ENCODE data around the gene UBALD2. TPM values are rescaled to one million over a fixed set of nuclear protein-coding genes. Genes with fewer than 3 reads are reported as not detected.

UBALD2 gene
- total RNA-seq, 3 donors from 2014 or later = 11.1 to 15.1 (median 13.0) TPM

DNA sequence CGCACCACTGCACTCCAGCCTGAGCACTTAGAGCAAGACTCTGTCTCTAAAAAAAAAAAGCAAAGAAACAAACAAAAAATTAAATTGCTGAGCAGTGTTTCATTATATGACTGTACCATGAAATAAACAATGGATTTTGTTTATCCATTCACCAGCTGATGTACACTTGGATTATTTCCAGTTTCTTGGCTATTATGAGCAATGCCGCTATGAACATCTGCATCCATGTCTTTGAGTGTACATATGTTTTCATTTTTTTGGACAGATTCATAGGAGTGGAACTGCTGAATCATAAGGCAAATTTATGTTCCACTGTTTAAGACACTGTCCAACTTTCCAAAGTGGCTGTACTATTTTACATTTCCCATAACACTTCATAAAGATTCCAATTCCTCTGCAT lies 32.8 kb upstream of the UBALD2 start:
- H3K9me3 ChIP-seq = no peaks in the 10 kb centered on the region
- intact Hi-C loops (cut with DNase I; ENCODE audit: low total_unique reads) = no loop called here
- no peaks in the 10 kb centered on the region for H3K36me3 ChIP-seq
- no peaks in the 10 kb centered on the region for H3K4me1 ChIP-seq
- no peak overlapping the region for H3K4me3 ChIP-seq
- H3K27ac ChIP-seq = no peak overlapping the region
- TF ChIP-seq CTCF (IDR thresholded peaks at IDR 0.05) (no peak), POLR2A (IDR thresholded peaks at IDR 0.05) (no peak), POLR2AphosphoS5 (IDR thresholded peaks at IDR 0.05) (no peak)
- no peaks in the 10 kb centered on the region for H3K27me3 ChIP-seq
- DNase-seq (ENCODE audit: low spot score in 2 of 2) = no peak

GRCh38 chr17:76233588-76234353 lies 31.4 kb upstream of the UBALD2 start:
- H3K9me3 ChIP-seq = no peaks in the 10 kb centered on the region
- no peaks in the 10 kb centered on the region for H3K27me3 ChIP-seq
- intact Hi-C loops (cut with DNase I; ENCODE audit: low total_unique reads) = no loop called here
- H3K4me1 ChIP-seq = no peaks in the 10 kb centered on the region
- no peak for DNase-seq (ENCODE audit: low spot score in 2 of 2)
- no peak overlapping the region for H3K27ac ChIP-seq
- no peaks in the 10 kb centered on the region for H3K36me3 ChIP-seq
- TF ChIP-seq CTCF (IDR thresholded peaks at IDR 0.05) = no peak
- TF ChIP-seq POLR2A (IDR thresholded peaks at IDR 0.05) = no peak
- no peak for TF ChIP-seq POLR2AphosphoS5 (IDR thresholded peaks at IDR 0.05)
- H3K4me3 ChIP-seq = no peak overlapping the region

GRCh38 chr17:76234354-76234679 lies 30.8 kb upstream of the UBALD2 start:
- no peak for TF ChIP-seq POLR2A (IDR thresholded peaks at IDR 0.05)
- no peak for TF ChIP-seq POLR2AphosphoS5 (IDR thresholded peaks at IDR 0.05)
- no peak for TF ChIP-seq CTCF (IDR thresholded peaks at IDR 0.05)
- intact Hi-C loops (cut with DNase I; ENCODE audit: low total_unique reads) = no loop called here
- Histone ChIP-seq H3K27me3 (no peaks in the 10 kb centered on the region), H3K4me1 (no peaks in the 10 kb centered on the region), H3K9me3 (no peaks in the 10 kb centered on the region), H3K27ac (no peak overlapping the region), H3K36me3 (no peaks in the 10 kb centered on the region), H3K4me3 (no peak overlapping the region)
- no peak for DNase-seq (ENCODE audit: low spot score in 2 of 2)

DNA sequence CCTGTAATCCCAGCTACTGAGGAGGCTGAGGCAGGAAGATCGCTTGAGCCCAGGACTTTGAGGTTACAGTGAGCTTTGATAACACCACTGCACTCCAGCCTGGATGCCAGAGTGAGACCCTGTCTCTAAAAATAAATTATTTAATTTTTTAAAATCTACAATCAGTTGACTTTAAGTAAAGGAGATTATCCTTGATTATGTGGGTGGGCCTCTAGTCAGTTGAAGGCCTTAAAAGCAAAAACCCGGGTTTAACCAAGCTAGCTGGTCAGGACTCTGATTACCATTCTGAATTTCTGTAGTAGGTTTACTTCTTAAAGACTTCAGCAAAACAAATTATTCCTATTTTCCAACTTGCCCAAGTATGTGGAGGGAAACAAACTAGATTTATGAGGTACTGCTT lies 29.3 kb upstream of the UBALD2 start:
- Histone ChIP-seq H3K36me3 (no peaks in the 10 kb centered on the region), H3K9me3 (no peaks in the 10 kb centered on the region), H3K27me3 (no peaks in the 10 kb centered on the region), H3K4me3 (no peak overlapping the region), H3K27ac (no peak overlapping the region), H3K4me1 (peaks cover 0 to 4% of the 10 kb centered on the region in 2 donors)
- no peak for DNase-seq (ENCODE audit: low spot score in 2 of 2)
- intact Hi-C loops (cut with DNase I; ENCODE audit: low total_unique reads) = no loop called here
- TF ChIP-seq CTCF (IDR thresholded peaks at IDR 0.05) (no peak), POLR2AphosphoS5 (IDR thresholded peaks at IDR 0.05) (no peak), POLR2A (IDR thresholded peaks at IDR 0.05) (no peak)

DNA sequence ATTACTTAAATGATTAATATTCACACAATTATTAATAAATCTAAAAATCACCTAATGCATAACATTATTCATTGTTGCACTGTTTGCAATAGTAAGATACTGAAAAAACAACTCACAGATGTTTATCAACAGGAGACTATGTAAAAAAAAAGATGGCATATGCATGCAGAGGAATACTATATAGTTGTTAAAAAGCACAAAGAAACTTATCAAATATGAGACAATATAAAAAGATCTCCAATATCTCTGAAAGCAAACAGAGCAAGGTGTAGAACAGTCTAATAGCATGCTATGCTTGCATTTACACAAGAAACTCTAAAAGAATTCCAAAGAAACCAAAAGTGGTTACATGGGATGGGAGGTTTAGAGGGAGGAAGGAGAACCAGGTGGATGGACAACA lies 28.5 kb upstream of the UBALD2 start:
- no peaks in the 10 kb centered on the region for H3K9me3 ChIP-seq
- intact Hi-C loops (cut with DNase I; ENCODE audit: low total_unique reads) = no loop called here
- no peaks in the 10 kb centered on the region for H3K36me3 ChIP-seq

More for the DNA sequence above, 28.5 kb upstream of the UBALD2 start:
- DNase-seq (ENCODE audit: low spot score in 2 of 2) = no peak
- peaks cover 0 to 4% of the 10 kb centered on the region in 2 donors for H3K4me1 ChIP-seq
- H3K27ac ChIP-seq = no peak overlapping the region
- no peak for TF ChIP-seq POLR2A (IDR thresholded peaks at IDR 0.05)
- no peaks in the 10 kb centered on the region for H3K27me3 ChIP-seq
- no peak overlapping the region for H3K4me3 ChIP-seq

All from breast epithelium (tissue), 4 donors.